ENCODE results near the gene BCAN. TPM values are rescaled to one million over a fixed set of nuclear protein-coding genes. Genes with fewer than 3 reads are reported as not detected.

BCAN gene
- total RNA-seq, 1 experiment from 2014 or later, result 0.37 TPM

DNA sequence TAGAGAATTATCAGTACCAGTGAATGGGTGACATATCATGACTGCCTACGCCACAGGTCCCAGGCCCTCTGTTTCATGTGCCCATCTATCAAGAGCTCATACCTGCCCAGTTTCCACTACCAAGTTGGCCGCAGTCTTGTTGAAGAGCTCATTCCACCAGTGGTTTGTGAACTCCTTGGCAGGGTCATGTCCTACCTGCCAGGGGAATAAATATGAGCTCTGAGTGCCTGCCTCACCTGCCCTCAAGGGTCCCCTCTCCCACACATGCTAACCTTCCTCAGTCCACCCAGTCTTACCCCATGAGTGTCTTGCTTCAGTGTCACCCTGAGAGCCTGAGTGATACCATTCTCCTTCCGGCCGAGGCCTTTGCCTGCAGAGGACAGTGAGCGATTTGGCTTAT, 43.8 kb upstream of the BCAN start:
- no peak for DNase-seq (ENCODE audit: unreplicated experiment)
- Mint-ChIP-seq H3K4me3 (ENCODE audit: unreplicated experiment) (no peak overlapping the region), H3K4me1 (ENCODE audit: insufficient read depth, unreplicated experiment) (peaks cover 18% of the 10 kb centered on the region), H3K27me3 (ENCODE audit: insufficient read depth, unreplicated experiment) (no peaks in the 10 kb centered on the region), H3K36me3 (ENCODE audit: insufficient read depth, unreplicated experiment) (peaks cover 70% of the 10 kb centered on the region), H3K9me3 (ENCODE audit: unreplicated experiment) (no peaks in the 10 kb centered on the region), H3K27ac (ENCODE audit: low read depth, unreplicated experiment) (no peak overlapping the region)
- intact Hi-C loops (cut with micrococcal nuclease), result no loop called here
- TF ChIP-seq, protein P1, sequence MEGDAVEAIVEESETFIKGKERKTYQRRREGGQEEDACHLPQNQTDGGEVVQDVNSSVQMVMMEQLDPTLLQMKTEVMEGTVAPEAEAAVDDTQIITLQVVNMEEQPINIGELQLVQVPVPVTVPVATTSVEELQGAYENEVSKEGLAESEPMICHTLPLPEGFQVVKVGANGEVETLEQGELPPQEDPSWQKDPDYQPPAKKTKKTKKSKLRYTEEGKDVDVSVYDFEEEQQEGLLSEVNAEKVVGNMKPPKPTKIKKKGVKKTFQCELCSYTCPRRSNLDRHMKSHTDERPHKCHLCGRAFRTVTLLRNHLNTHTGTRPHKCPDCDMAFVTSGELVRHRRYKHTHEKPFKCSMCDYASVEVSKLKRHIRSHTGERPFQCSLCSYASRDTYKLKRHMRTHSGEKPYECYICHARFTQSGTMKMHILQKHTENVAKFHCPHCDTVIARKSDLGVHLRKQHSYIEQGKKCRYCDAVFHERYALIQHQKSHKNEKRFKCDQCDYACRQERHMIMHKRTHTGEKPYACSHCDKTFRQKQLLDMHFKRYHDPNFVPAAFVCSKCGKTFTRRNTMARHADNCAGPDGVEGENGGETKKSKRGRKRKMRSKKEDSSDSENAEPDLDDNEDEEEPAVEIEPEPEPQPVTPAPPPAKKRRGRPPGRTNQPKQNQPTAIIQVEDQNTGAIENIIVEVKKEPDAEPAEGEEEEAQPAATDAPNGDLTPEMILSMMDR (IDR thresholded peaks at IDR 0.05; ENCODE audit: unreplicated experiment), result no peak
- no TSS peak for BruUV-seq (replicated peaks)
- POLR2A ChIA-PET, result interaction anchor here (2.1 to 6.7 kb wide), 2 partner anchors 10 to 97 kb away, joined by 4 to 83 read pairs; partner anchors contain the start of gene MEF2D
- CTCF ChIA-PET, result interaction anchor here (0.5 to 8.3 kb wide), 8 partner anchors 11 to 253 kb away, joined by 3 to 64 read pairs (median 4); no protein-coding TSS in a partner anchor

- H3K4me3 Mint-ChIP-seq (ENCODE audit: unreplicated experiment), result no peak overlapping the region
- no peaks in the 10 kb centered on the region for H3K27me3 Mint-ChIP-seq (ENCODE audit: insufficient read depth, unreplicated experiment)
- intact Hi-C loops (cut with micrococcal nuclease), result no loop called here
- BruUV-seq (replicated peaks), result no TSS peak
- POLR2A ChIA-PET, result interaction anchor here (0.5 to 6.7 kb wide), 6 partner anchors 9 to 263 kb away, joined by 3 to 83 read pairs (median 8); partner anchors contain the start of gene MEF2D
- no peaks in the 10 kb centered on the region for H3K9me3 Mint-ChIP-seq (ENCODE audit: unreplicated experiment)
- H3K36me3 Mint-ChIP-seq (ENCODE audit: insufficient read depth, unreplicated experiment), result peaks cover 66% of the 10 kb centered on the region
- H3K27ac Mint-ChIP-seq (ENCODE audit: low read depth, unreplicated experiment), result no peak overlapping the region
- CTCF ChIA-PET, result interaction anchor here (0.5 to 8.3 kb wide), 8 partner anchors 8 to 254 kb away, joined by 3 to 64 read pairs (median 6); partner anchors contain the start of gene NAXE
- TF ChIP-seq, protein P1 (IDR thresholded peaks at IDR 0.05; ENCODE audit: unreplicated experiment), result no peak
- H3K4me1 Mint-ChIP-seq (ENCODE audit: insufficient read depth, unreplicated experiment), result peaks cover 18% of the 10 kb centered on the region
- DNase-seq (ENCODE audit: unreplicated experiment), result no peak
Observed at GRCh38 chr1:156598731-156599432, 43.0 kb upstream of the BCAN start.

DNA sequence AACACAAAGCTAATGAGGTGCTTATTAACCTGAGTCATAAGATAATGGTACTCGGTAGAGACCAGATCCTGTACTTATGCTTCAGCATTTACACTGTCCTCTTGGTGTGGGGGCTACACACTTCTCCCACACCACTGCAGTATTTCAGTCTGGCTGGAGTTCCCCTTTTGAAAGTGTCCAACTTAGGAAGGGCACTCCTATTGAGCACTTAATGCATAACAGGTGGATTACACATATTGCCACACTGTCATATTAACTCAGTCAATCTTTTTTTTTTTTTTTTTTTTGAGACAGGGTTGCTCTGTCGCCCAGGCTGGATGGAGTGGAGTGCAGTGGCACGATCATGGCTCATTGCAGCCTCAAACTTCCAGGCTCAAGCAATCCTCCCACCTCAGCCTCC, 42.1 kb upstream of the BCAN start:
- no TSS peak for BruUV-seq (replicated peaks)
- Mint-ChIP-seq H3K9me3 (ENCODE audit: unreplicated experiment) (no peaks in the 10 kb centered on the region), H3K4me3 (ENCODE audit: unreplicated experiment) (peak overlapping the region; percentile 86), H3K27me3 (ENCODE audit: insufficient read depth, unreplicated experiment) (no peaks in the 10 kb centered on the region), H3K4me1 (ENCODE audit: insufficient read depth, unreplicated experiment) (peaks cover 18% of the 10 kb centered on the region), H3K36me3 (ENCODE audit: insufficient read depth, unreplicated experiment) (peaks cover 59% of the 10 kb centered on the region), H3K27ac (ENCODE audit: low read depth, unreplicated experiment) (no peak overlapping the region)
- ChIA-PET POLR2A (interaction anchor here (0.6 to 7.0 kb wide), 10 partner anchors 8 to 320 kb away, joined by 3 to 134 read pairs (median 8); partner anchors contain the start of genes MEF2D, NAXE and TTC24), CTCF (interaction anchor here (0.6 to 8.3 kb wide), 9 partner anchors 9 to 231 kb away, joined by 3 to 64 read pairs (median 6); partner anchors contain the start of genes MEF2D and NAXE)
- TF ChIP-seq, protein P1 (IDR thresholded peaks at IDR 0.05; ENCODE audit: unreplicated experiment), result peak; percentile 11
- intact Hi-C loops (cut with micrococcal nuclease), result loop anchor here (2.0 to 10.0 kb wide), 2 partner anchors 95 to 143 kb away; partner anchors contain the start of gene MEF2D
- peak; percentile 48 for DNase-seq (ENCODE audit: unreplicated experiment)

DNA sequence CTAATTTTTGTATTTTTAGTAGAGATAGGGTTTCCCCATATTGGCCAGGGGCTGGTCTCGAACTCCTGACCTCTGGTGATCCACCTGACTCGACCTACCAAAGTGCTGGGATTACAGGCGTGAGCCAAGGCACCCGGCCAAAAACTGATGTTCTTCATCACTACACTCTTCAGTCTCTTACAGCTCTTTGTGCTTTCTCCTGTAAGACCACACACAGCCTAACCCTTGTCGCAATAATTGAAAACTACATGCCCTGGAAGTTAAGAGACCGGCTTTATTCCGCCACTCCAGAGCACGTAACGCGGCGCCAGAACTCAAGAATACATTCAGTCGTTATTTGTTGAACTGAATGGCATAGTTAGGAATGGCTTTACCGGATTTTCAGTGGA, 41.2 kb upstream of the BCAN start:
- TSS peak; percentile 66 for BruUV-seq (replicated peaks)
- CTCF ChIA-PET, result interaction anchor here (0.6 to 8.3 kb wide), 12 partner anchors 9 to 215 kb away, joined by 3 to 64 read pairs (median 5); partner anchors contain the start of genes MEF2D and NAXE
- POLR2A ChIA-PET, result interaction anchor here (0.7 to 7.0 kb wide), 13 partner anchors 9 to 321 kb away, joined by 3 to 134 read pairs (median 7); partner anchors contain the start of genes IQGAP3, MEF2D and NAXE
- DNase-seq (ENCODE audit: unreplicated experiment), result peak; percentile 34
- peak overlapping the region; percentile 86 for H3K4me3 Mint-ChIP-seq (ENCODE audit: unreplicated experiment)
- peak overlapping the region; percentile 94 for H3K27ac Mint-ChIP-seq (ENCODE audit: low read depth, unreplicated experiment)
- intact Hi-C loops (cut with micrococcal nuclease), result loop anchor here (2.0 to 10.0 kb wide), 2 partner anchors 96 to 144 kb away; partner anchors contain the start of gene MEF2D
- H3K27me3 Mint-ChIP-seq (ENCODE audit: insufficient read depth, unreplicated experiment), result no peaks in the 10 kb centered on the region
- TF ChIP-seq, protein P1 (IDR thresholded peaks at IDR 0.05; ENCODE audit: unreplicated experiment), result no peak
- H3K4me1 Mint-ChIP-seq (ENCODE audit: insufficient read depth, unreplicated experiment), result peaks cover 18% of the 10 kb centered on the region
- no peaks in the 10 kb centered on the region for H3K9me3 Mint-ChIP-seq (ENCODE audit: unreplicated experiment)
- H3K36me3 Mint-ChIP-seq (ENCODE audit: insufficient read depth, unreplicated experiment), result peaks cover 53% of the 10 kb centered on the region
